ENCODE results near the gene PPP1R37.

PPP1R37 gene

GRCh38 chr19:45161738-45162607, 69.0 kb downstream of the PPP1R37 start:
- H2AK5ac ChIP-seq (ENCODE audit: low read length, severe bottlenecking), result no peak overlapping the region
- no peak overlapping the region for H2BK12ac ChIP-seq (ENCODE audit: low read length in 2 of 2)
- H2BK120ac ChIP-seq (ENCODE audit: low read depth, low read length), result no peak overlapping the region
- no peak overlapping the region for H4K91ac ChIP-seq (ENCODE audit: low read length)
- H4K8ac ChIP-seq (ENCODE audit: low read length), result no peak overlapping the region
- no peak overlapping the region for H3K14ac ChIP-seq (ENCODE audit: low read length in 2 of 2)
- H3K23ac ChIP-seq (ENCODE audit: low read length in 2 of 2), result no peak overlapping the region
- no peaks in the 10 kb centered on the region for H3K9me3 ChIP-seq (ENCODE audit: control insufficient read depth, low read length)
- no peak overlapping the region for H3K9ac ChIP-seq (ENCODE audit: low read length)
- 53% methylated on average over 32 of the region's 32 CpGs for WGBS
- DNase-seq, result peak; percentile 55
- no peak overlapping the region for H2BK5ac ChIP-seq (ENCODE audit: low read depth, low read length, poor library complexity, severe bottlenecking)
- H3K18ac ChIP-seq (ENCODE audit: low read depth in 1 of 2, low read length in 2 of 2), result no peak overlapping the region
- H3K27ac ChIP-seq (ENCODE audit: low read length, poor library complexity, severe bottlenecking), result no peak overlapping the region
- H3K4me3 ChIP-seq (ENCODE audit: insufficient read depth in 1 of 2, low read depth in 1 of 2, low read length in 2 of 2), result no peak overlapping the region
- no peak overlapping the region for H3K4ac ChIP-seq (ENCODE audit: low read depth in 1 of 2, low read length in 2 of 2)
- peaks cover 14% of the 10 kb centered on the region for H3K4me1 ChIP-seq (ENCODE audit: control insufficient read depth, insufficient read depth, low read depth, low read length)
- H3K4me2 ChIP-seq (ENCODE audit: low read length, poor library complexity, severe bottlenecking), result no peak overlapping the region
- peaks cover 44 to 48% of the 10 kb centered on the region in 2 experiments for H3K27me3 ChIP-seq (ENCODE audit: control insufficient read depth in 1 of 2, insufficient read depth in 1 of 2, low read length in 2 of 2)
- peaks cover 0 to 2% of the 10 kb centered on the region in 2 experiments for H3K36me3 ChIP-seq (ENCODE audit: control insufficient read depth in 1 of 2, insufficient read depth in 2 of 2, low read depth in 1 of 2, low read length in 2 of 2)
- H2BK15ac ChIP-seq (ENCODE audit: low read depth, poor library complexity, severe bottlenecking), result no peak overlapping the region
- no peaks in the 10 kb centered on the region for H3K79me1 ChIP-seq (replicated peaks; ENCODE audit: low read length, poor library complexity, severe bottlenecking)
- no peak overlapping the region for H2AFZ ChIP-seq (ENCODE audit: low read depth, low read length)

- no peak overlapping the region for H3K4ac ChIP-seq (ENCODE audit: low read depth in 1 of 2, low read length in 2 of 2)
- H2BK12ac ChIP-seq (ENCODE audit: low read length in 2 of 2), result no peak overlapping the region
- no peak overlapping the region for H2AFZ ChIP-seq (ENCODE audit: low read depth, low read length)
- no peak overlapping the region for H2BK120ac ChIP-seq (ENCODE audit: low read depth, low read length)
- no peak overlapping the region for H2BK5ac ChIP-seq (ENCODE audit: low read depth, low read length, poor library complexity, severe bottlenecking)
- no peak overlapping the region for H3K14ac ChIP-seq (ENCODE audit: low read length in 2 of 2)
- no peak overlapping the region for H3K27ac ChIP-seq (ENCODE audit: low read length, poor library complexity, severe bottlenecking)
- H4K91ac ChIP-seq (ENCODE audit: low read length), result no peak overlapping the region
- peaks cover 41 to 48% of the 10 kb centered on the region in 2 experiments for H3K27me3 ChIP-seq (ENCODE audit: control insufficient read depth in 1 of 2, insufficient read depth in 1 of 2, low read length in 2 of 2)
- no peaks in the 10 kb centered on the region for H3K9me3 ChIP-seq (ENCODE audit: control insufficient read depth, low read length)
- no peak overlapping the region for H3K4me2 ChIP-seq (ENCODE audit: low read length, poor library complexity, severe bottlenecking)
- 87% methylated on average over 16 of the region's 18 CpGs for WGBS
- DNase-seq, result no peak
- H2BK15ac ChIP-seq (ENCODE audit: low read depth, poor library complexity, severe bottlenecking), result no peak overlapping the region
- no peaks in the 10 kb centered on the region for H3K79me1 ChIP-seq (replicated peaks; ENCODE audit: low read length, poor library complexity, severe bottlenecking)
- peaks cover 14% of the 10 kb centered on the region for H3K4me1 ChIP-seq (ENCODE audit: control insufficient read depth, insufficient read depth, low read depth, low read length)
- no peak overlapping the region for H2AK5ac ChIP-seq (ENCODE audit: low read length, severe bottlenecking)
- no peak overlapping the region for H3K4me3 ChIP-seq (ENCODE audit: insufficient read depth in 1 of 2, low read depth in 1 of 2, low read length in 2 of 2)
- H3K36me3 ChIP-seq (ENCODE audit: control insufficient read depth in 1 of 2, insufficient read depth in 2 of 2, low read depth in 1 of 2, low read length in 2 of 2), result peaks cover 0 to 2% of the 10 kb centered on the region in 2 experiments
- H3K18ac ChIP-seq (ENCODE audit: low read depth in 1 of 2, low read length in 2 of 2), result no peak overlapping the region
- H4K8ac ChIP-seq (ENCODE audit: low read length), result peak overlapping the region; percentile 32
- H3K23ac ChIP-seq (ENCODE audit: low read length in 2 of 2), result no peak overlapping the region
- H3K9ac ChIP-seq (ENCODE audit: low read length), result no peak overlapping the region
Measured at GRCh38 chr19:45162608-45163143, 69.7 kb downstream of the PPP1R37 start.

GRCh38 chr19:45163156-45163555, 70.2 kb downstream of the PPP1R37 start:
- Histone ChIP-seq H4K8ac (ENCODE audit: low read length) (peak overlapping the region; percentile 32), H3K9ac (ENCODE audit: low read length) (no peak overlapping the region), H3K4me2 (ENCODE audit: low read length, poor library complexity, severe bottlenecking) (no peak overlapping the region), H2AK5ac (ENCODE audit: low read length, severe bottlenecking) (no peak overlapping the region), H3K27me3 (ENCODE audit: control insufficient read depth in 1 of 2, insufficient read depth in 1 of 2, low read length in 2 of 2) (peaks cover 37 to 44% of the 10 kb centered on the region in 2 experiments), H3K4me3 (ENCODE audit: insufficient read depth in 1 of 2, low read depth in 1 of 2, low read length in 2 of 2) (no peak overlapping the region), H3K36me3 (ENCODE audit: control insufficient read depth in 1 of 2, insufficient read depth in 2 of 2, low read depth in 1 of 2, low read length in 2 of 2) (peaks cover 0 to 2% of the 10 kb centered on the region in 2 experiments), H3K27ac (ENCODE audit: low read length, poor library complexity, severe bottlenecking) (no peak overlapping the region), H3K14ac (ENCODE audit: low read length in 2 of 2) (no peak overlapping the region), H3K9me3 (ENCODE audit: control insufficient read depth, low read length) (no peaks in the 10 kb centered on the region), H2BK15ac (ENCODE audit: low read depth, poor library complexity, severe bottlenecking) (no peak overlapping the region), H2AFZ (ENCODE audit: low read depth, low read length) (no peak overlapping the region), H2BK5ac (ENCODE audit: low read depth, low read length, poor library complexity, severe bottlenecking) (no peak overlapping the region), H3K4me1 (ENCODE audit: control insufficient read depth, insufficient read depth, low read depth, low read length) (peaks cover 14% of the 10 kb centered on the region), H3K18ac (ENCODE audit: low read depth in 1 of 2, low read length in 2 of 2) (no peak overlapping the region), H2BK12ac (ENCODE audit: low read length in 2 of 2) (no peak overlapping the region), H3K23ac (ENCODE audit: low read length in 2 of 2) (peak overlapping the region in 1 of 2 experiments; percentile 15), H3K79me1 (replicated peaks; ENCODE audit: low read length, poor library complexity, severe bottlenecking) (no peaks in the 10 kb centered on the region), H2BK120ac (ENCODE audit: low read depth, low read length) (no peak overlapping the region), H4K91ac (ENCODE audit: low read length) (no peak overlapping the region), H3K4ac (ENCODE audit: low read depth in 1 of 2, low read length in 2 of 2) (no peak overlapping the region)
- no peak for DNase-seq
- WGBS, result 86% methylated on average over 17 of the region's 17 CpGs

- Histone ChIP-seq H4K91ac (ENCODE audit: low read length) (peak overlapping the region; percentile 71), H3K14ac (ENCODE audit: low read length in 2 of 2) (peak overlapping the region in 1 of 2 experiments; percentile 13), H3K4me3 (ENCODE audit: insufficient read depth in 1 of 2, low read depth in 1 of 2, low read length in 2 of 2) (no peak overlapping the region), H3K27me3 (ENCODE audit: control insufficient read depth in 1 of 2, insufficient read depth in 1 of 2, low read length in 2 of 2) (peaks cover 33 to 41% of the 10 kb centered on the region in 2 experiments), H3K9me3 (ENCODE audit: control insufficient read depth, low read length) (no peaks in the 10 kb centered on the region), H4K8ac (ENCODE audit: low read length) (peak overlapping the region; percentile 30), H2BK5ac (ENCODE audit: low read depth, low read length, poor library complexity, severe bottlenecking) (no peak overlapping the region), H3K79me1 (replicated peaks; ENCODE audit: low read length, poor library complexity, severe bottlenecking) (no peaks in the 10 kb centered on the region), H3K9ac (ENCODE audit: low read length) (no peak overlapping the region), H3K27ac (ENCODE audit: low read length, poor library complexity, severe bottlenecking) (no peak overlapping the region), H3K36me3 (ENCODE audit: control insufficient read depth in 1 of 2, insufficient read depth in 2 of 2, low read depth in 1 of 2, low read length in 2 of 2) (peaks cover 0 to 6% of the 10 kb centered on the region in 2 experiments), H3K4ac (ENCODE audit: low read depth in 1 of 2, low read length in 2 of 2) (peak overlapping the region in 1 of 2 experiments; percentile 27), H2BK12ac (ENCODE audit: low read length in 2 of 2) (no peak overlapping the region), H2BK15ac (ENCODE audit: low read depth, poor library complexity, severe bottlenecking) (peak overlapping the region; percentile 83), H3K23ac (ENCODE audit: low read length in 2 of 2) (no peak overlapping the region), H2AFZ (ENCODE audit: low read depth, low read length) (no peak overlapping the region), H3K4me2 (ENCODE audit: low read length, poor library complexity, severe bottlenecking) (no peak overlapping the region), H2AK5ac (ENCODE audit: low read length, severe bottlenecking) (no peak overlapping the region), H3K4me1 (ENCODE audit: control insufficient read depth, insufficient read depth, low read depth, low read length) (peaks cover 14% of the 10 kb centered on the region), H3K18ac (ENCODE audit: low read depth in 1 of 2, low read length in 2 of 2) (peak overlapping the region in 1 of 2 experiments; percentile 37), H2BK120ac (ENCODE audit: low read depth, low read length) (no peak overlapping the region)
- 91% methylated on average over 15 of the region's 15 CpGs for WGBS
- no peak for DNase-seq
Measured at GRCh38 chr19:45163751-45164460, 70.9 kb downstream of the PPP1R37 start.

All from mesenchymal stem cell (in vitro differentiated cells and primary cell).